HG03457 (cell line): ENCODE measurements around the gene CCDC198.
A peak's percentile ranks its signal among the peaks of the same experiment; 100 is the strongest.

ENCODE experiments used
- ATAC-seq: cut with Tn5 transposase; IDR thresholded peaks from one replicate; pipeline ENCODE4 v1.9.1; 2021; ENCODE audit warnings: moderate number of reproducible peaks; ENCODE audit not compliant: unreplicated experiment

CCDC198 gene

GRCh38 chr14:57493467-57494181, at the start of gene CCDC198:
Gene CCDC198 (minus strand): TSS chr14:57493857. CDS start chr14:57493715, 142 bp downstream.
- peak; percentile 73 for ATAC-seq

- no peak for ATAC-seq
Measured at GRCh38 chr14:57533214-57533613, 39.6 kb upstream of the CCDC198 start.

GRCh38 chr14:57530571-57530970, 36.9 kb upstream of the CCDC198 start:
- ATAC-seq = no peak

GRCh38 chr14:57526942-57527341, 33.3 kb upstream of the CCDC198 start:
- no peak for ATAC-seq

GRCh38 chr14:57519043-57519442, 25.4 kb upstream of the CCDC198 start:
- no peak for ATAC-seq

- no peak for ATAC-seq
Measured at GRCh38 chr14:57512220-57512619, 18.6 kb upstream of the CCDC198 start.

- no peak for ATAC-seq
Measured at GRCh38 chr14:57508756-57509155, 15.1 kb upstream of the CCDC198 start.

- ATAC-seq = no peak
Measured at GRCh38 chr14:57502586-57503254, 9.1 kb upstream of the CCDC198 start.

GRCh38 chr14:57501039-57501557, 7.4 kb upstream of the CCDC198 start:
- ATAC-seq = no peak

GRCh38 chr14:57498659-57499058, 5.0 kb upstream of the CCDC198 start:
- ATAC-seq = no peak

- ATAC-seq = no peak
Measured at GRCh38 chr14:57498035-57498434, 4.4 kb upstream of the CCDC198 start.

- no peak for ATAC-seq
Measured at GRCh38 chr14:57495416-57495815, 1.8 kb upstream of the CCDC198 start.

GRCh38 chr14:57492859-57493258, 798 bp downstream of the CCDC198 start:
- ATAC-seq = no peak

- ATAC-seq = no peak
Measured at GRCh38 chr14:57491640-57492039, 2.0 kb downstream of the CCDC198 start.

GRCh38 chr14:57487771-57488170, 5.9 kb downstream of the CCDC198 start:
- ATAC-seq = no peak

GRCh38 chr14:57486767-57487379, 6.8 kb downstream of the CCDC198 start:
- ATAC-seq = no peak

GRCh38 chr14:57485635-57486034, 8.0 kb downstream of the CCDC198 start:
- peak; percentile 94 for ATAC-seq

- ATAC-seq = no peak
Measured at GRCh38 chr14:57482120-57482519, 11.5 kb downstream of the CCDC198 start.

- ATAC-seq = no peak
Measured at GRCh38 chr14:57480051-57480450, 13.6 kb downstream of the CCDC198 start.

GRCh38 chr14:57479197-57479596, 14.5 kb downstream of the CCDC198 start:
- no peak for ATAC-seq

GRCh38 chr14:57478050-57478449, 15.6 kb downstream of the CCDC198 start:
- no peak for ATAC-seq

- ATAC-seq = no peak
Measured at GRCh38 chr14:57470909-57471308, 22.7 kb downstream of the CCDC198 start.
